GM23338 (cell line): Measurements from ENCODE around the gene FST. TPM values are rescaled to one million over a fixed set of nuclear protein-coding genes. Genes with fewer than 3 reads are reported as not detected.

ENCODE experiments used
- ATAC-seq: fragments of 200-7000 bp; cut with Tn5 transposase; 3 replicates; pipeline ENCODE4 v1.9.1; 2020
- DNase-seq: peaks from one replicate; pipeline ENCODE4 v3.0.0-alpha.2; 2015; ENCODE audit warnings: low spot score
- H2AFZ ChIP-seq: fragments of 200-600 bp; sonication (generic); 2 replicates; pipeline ENCODE4 v1.8.0; 2016; ENCODE audit warnings: antibody characterized with exemption, mild to moderate bottlenecking, moderate library complexity
- H3F3A ChIP-seq: fragments of 200-600 bp; sonication (generic); replicated peaks from 2 replicates; pipeline ENCODE4 v1.8.0; 2017; ENCODE audit warnings: antibody characterized with exemption, mixed run types, low read depth
- H3K27ac ChIP-seq: fragments of 200-600 bp; sonication (generic); 2 replicates; pipeline ENCODE4 v1.6.1; 2016; ENCODE audit warnings: low read depth
- H3K27me3 ChIP-seq: fragments of 200-600 bp; sonication (generic); 2 replicates; pipeline ENCODE4 v1.8.0; 2016; ENCODE audit warnings: mild to moderate bottlenecking, mixed run types, moderate library complexity; ENCODE audit not compliant: insufficient read depth
- H3K36me3 ChIP-seq: fragments of 200-600 bp; sonication (generic); 2 replicates; pipeline ENCODE4 v1.8.0; 2016; ENCODE audit warnings: mild to moderate bottlenecking; ENCODE audit not compliant: insufficient read depth
- H3K4me1 ChIP-seq: fragments of 200-600 bp; sonication (generic); 2 replicates; pipeline ENCODE4 v1.8.0; 2016; ENCODE audit warnings: mild to moderate bottlenecking, moderate library complexity; ENCODE audit not compliant: insufficient read depth
- H3K4me2 ChIP-seq: fragments of 200-600 bp; sonication (generic); 2 replicates; pipeline ENCODE4 v1.7.1; 2017; ENCODE audit warnings: mixed run types
- H3K4me3 ChIP-seq: fragments of 200-600 bp; sonication (generic); 2 replicates; pipeline ENCODE4 v1.6.1; 2016; ENCODE audit warnings: mixed run types
- H3K79me2 ChIP-seq: fragments of 200-600 bp; sonication (generic); replicated peaks from 2 replicates; pipeline ENCODE4 v1.8.0; 2017; ENCODE audit warnings: mild to moderate bottlenecking; ENCODE audit not compliant: insufficient read depth
- H3K9me2 ChIP-seq: fragments of 200-600 bp; sonication (generic); 2 replicates; pipeline ENCODE4 v1.8.0; 2017; ENCODE audit not compliant: insufficient read depth
- H4K20me1 ChIP-seq: fragments of 200-600 bp; sonication (generic); replicated peaks from 2 replicates; pipeline ENCODE4 v1.8.0; 2017; ENCODE audit warnings: mild to moderate bottlenecking; ENCODE audit not compliant: insufficient read depth
- H3K27ac Mint-ChIP-seq: 2 replicates; pipeline ENCODE4 v1.8.0; 2020; ENCODE audit warnings: inconsistent platforms, mild to moderate bottlenecking, moderate library complexity, mixed read lengths
- H3K27me3 Mint-ChIP-seq: 3 replicates; pipeline ENCODE4 v1.8.0; 2022; ENCODE audit warnings: low read depth, mild to moderate bottlenecking, moderate library complexity, mixed read lengths, inconsistent platforms; ENCODE audit not compliant: insufficient read depth, poor library complexity
- H3K36me3 Mint-ChIP-seq: 3 replicates; pipeline ENCODE4 v1.8.0; 2021; ENCODE audit warnings: low read depth, mild to moderate bottlenecking, inconsistent platforms, moderate library complexity, mixed read lengths
- H3K4me1 Mint-ChIP-seq: 3 replicates; pipeline ENCODE4 v1.8.0; 2020; ENCODE audit warnings: mild to moderate bottlenecking, inconsistent platforms, mixed read lengths
- H3K4me3 Mint-ChIP-seq: 3 replicates; pipeline ENCODE4 v1.8.0; 2021; ENCODE audit warnings: moderate library complexity, mild to moderate bottlenecking, inconsistent platforms, mixed read lengths
- H3K9me3 Mint-ChIP-seq: 3 replicates; pipeline ENCODE4 v1.8.0; 2020; ENCODE audit warnings: moderate library complexity, mild to moderate bottlenecking, inconsistent platforms, mixed read lengths
- CREB1 ChIP-seq: fragments of 250-450 bp; sonication (Bioruptor Pico); IDR thresholded peaks from 2 replicates; pipeline ENCODE4 v1.5.0; 2020; ENCODE audit warnings: low read depth, mild to moderate bottlenecking, moderate library complexity
- CTCF ChIP-seq, 2 experiments: fragments of 200-600 bp in 1 of 2; sonication (generic) in 1 of 2; conservative IDR thresholded peaks; 2 replicates each; pipeline versions ENCODE4 v1.5.1 to v1.6.1; 2016 to 2017; ENCODE audit warnings: antibody characterized with exemption in 2 of 2, low read depth in 2 of 2, mild to moderate bottlenecking in 2 of 2, moderate library complexity in 1 of 2
- EZH2phosphoT487 ChIP-seq: fragments of 200-600 bp; sonication (generic); IDR thresholded peaks from one replicate; pipeline ENCODE4 v1.8.1; 2018; ENCODE audit warnings: antibody characterized with exemption; ENCODE audit not compliant: unreplicated experiment
- JUNB ChIP-seq: IDR thresholded peaks from one replicate; pipeline ENCODE4 v1.6.1; 2016; ENCODE audit warnings: antibody characterized with exemption; ENCODE audit not compliant: unreplicated experiment
- NANOG ChIP-seq: IDR thresholded peaks from 2 replicates; pipeline ENCODE4 v1.6.1; 2016; ENCODE audit warnings: antibody characterized with exemption, borderline replicate concordance
- ZNF114 ChIP-seq: fragments of 250-450 bp; sonication (Bioruptor Pico); IDR thresholded peaks from 2 replicates; pipeline ENCODE4 v1.5.0; 2020; ENCODE audit warnings: mild to moderate bottlenecking, moderate library complexity
- ZNF331 ChIP-seq: fragments of 250-450 bp; sonication (Bioruptor Pico); IDR thresholded peaks from 2 replicates; pipeline ENCODE4 v1.5.0; 2020; ENCODE audit warnings: low read depth, mild to moderate bottlenecking, moderate library complexity
- ZNF462 ChIP-seq: fragments of 250-450 bp; sonication (Bioruptor Pico); IDR thresholded peaks from 2 replicates; pipeline ENCODE4 v1.5.0; 2020; ENCODE audit warnings: mild to moderate bottlenecking, moderate library complexity
- polyA plus RNA-seq: library from polyadenylated mRNA; unstranded; fragments of >200 nt; fragmentation: Nextera tagmentation; extraction: Ambion mirVana; gene quantifications from 2 replicates; pipeline ENCODE4 v1.2.1, GENCODE V29; 2016
- total RNA-seq: library from RNA; depleted of rRNA; stranded (reverse); fragments of >200 nt; shearing (Covaris generic); gene quantifications from 2 replicates; pipeline ENCODE4 v1.2.3, GENCODE V29; 2014

FST gene
- total and polyA plus RNA-seq, 2 experiments from 2014 or later: 7.6 to 13.9 TPM

- no peak for TF ChIP-seq ZNF462
- TF ChIP-seq NANOG: no peak
- no peak for TF ChIP-seq ZNF331 (CRISPR knock-in tag)
- TF ChIP-seq CREB1 (CRISPR knock-in tag): no peak
- no peak for TF ChIP-seq ZNF114 (CRISPR knock-in tag)
- TF ChIP-seq JUNB: no peak
Measured at GRCh38 chr5:53436480-53437191, 43.8 kb upstream of the FST start (continued).

GRCh38 chr5:53438079-53438478 is 42.4 kb upstream of the FST start:
- Histone ChIP-seq H3K4me1 (no peaks in the 10 kb centered on the region), H4K20me1 (no peaks in the 10 kb centered on the region), H3K27me3 (no peaks in the 10 kb centered on the region), H3K4me2 (no peak overlapping the region), H3K4me3 (no peak overlapping the region), H3K79me2 (no peaks in the 10 kb centered on the region), H2AFZ (no peak overlapping the region), H3K36me3 (no peaks in the 10 kb centered on the region), H3K27ac (no peak overlapping the region), H3F3A (no peaks in the 10 kb centered on the region), H3K9me2 (no peaks in the 10 kb centered on the region; the same call in none of the 2 replicates)
- no peak for ATAC-seq
- no peaks in the 10 kb centered on the region; the same call in 2 of the 3 replicates for H3K36me3 Mint-ChIP-seq
- H3K4me3 Mint-ChIP-seq: no peak overlapping the region
- H3K27me3 Mint-ChIP-seq: peaks cover 6% of the 10 kb centered on the region
- DNase-seq: no peak
- no peaks in the 10 kb centered on the region for H3K9me3 Mint-ChIP-seq
- no peaks in the 10 kb centered on the region for H3K4me1 Mint-ChIP-seq
- H3K27ac Mint-ChIP-seq: no peak overlapping the region
- TF ChIP-seq EZH2phosphoT487 (no peak), NANOG (no peak), JUNB (no peak), CTCF (conservative IDR thresholded peaks at IDR 0.05; ENCODE audit: low read depth in 2 of 2) (no peak)
